H1 (cell line): ENCODE data around the gene APOBEC3G. TPM values are rescaled to one million over a fixed set of nuclear protein-coding genes. Genes with fewer than 3 reads are reported as not detected.

ENCODE experiments used
- BCL11A ChIP-seq, 2 experiments: IDR thresholded peaks; one replicate each; pipeline ENCODE4 v1.6.1; 2011; ENCODE audit warnings: low read depth in 2 of 2, low read length in 2 of 2, mild to moderate bottlenecking in 2 of 2
- HDAC6 ChIP-seq: IDR thresholded peaks from one replicate; pipeline ENCODE4 v1.7.1; 2012; ENCODE audit warnings: low read depth, mild to moderate bottlenecking, inconsistent platforms, low read length, moderate library complexity
- JUN ChIP-seq: IDR thresholded peaks from 2 replicates; pipeline ENCODE4 v1.6.1; 2011; ENCODE audit warnings: low read depth, mild to moderate bottlenecking, improper control_type of control experiment, low read length
- KDM4A ChIP-seq: IDR thresholded peaks from one replicate; pipeline ENCODE4 v1.7.1; 2012; ENCODE audit warnings: low read depth, mild to moderate bottlenecking, moderate library complexity, low read length, inconsistent platforms; ENCODE audit not compliant: severe bottlenecking
- MAX ChIP-seq: IDR thresholded peaks from 2 replicates; pipeline ENCODE4 v1.6.1; 2012; ENCODE audit warnings: inconsistent platforms
- RAD21 ChIP-seq, 2 experiments: IDR thresholded peaks in 1 of 2; conservative IDR thresholded peaks in 1 of 2; 2 replicates each; pipeline ENCODE4 v1.6.1; 2011; ENCODE audit warnings: low read depth in 2 of 2, low read length in 2 of 2, improper control_type of control experiment in 1 of 2, inconsistent platforms in 1 of 2, mild to moderate bottlenecking in 1 of 2, moderate library complexity in 1 of 2
- RFX5 ChIP-seq: IDR thresholded peaks from 2 replicates; pipeline ENCODE4 v1.6.1; 2011; ENCODE audit warnings: low read depth, low read length, improper control_type of control experiment, borderline replicate concordance
- RXRA ChIP-seq: IDR thresholded peaks from 2 replicates; pipeline ENCODE4 v1.6.1; 2011; ENCODE audit warnings: low read depth, mild to moderate bottlenecking, low read length, moderate library complexity; ENCODE audit not compliant: insufficient read depth
- TEAD4 ChIP-seq: IDR thresholded peaks from 2 replicates; pipeline ENCODE4 v1.6.1; 2012; ENCODE audit warnings: low read depth, low read length, inconsistent platforms, mixed read lengths
- polyA plus RNA-seq, 7 experiments: library from polyadenylated mRNA; depleted of rRNA in 3 of 7; stranded (reverse) in 5 of 7; unstranded in 2 of 7; fragments of >200 nt in 5 of 7; fragments of 200-250 nt in 2 of 7; gene quantifications; 1 replicate in 5 of 7; 2 replicates in 1 of 7; 4 replicates in 1 of 7; pipeline versions ENCODE4 v1.2.1 to v1.2.3, GENCODE V29; 2011 to 2013; ENCODE audit warnings: missing spikeins in 2 of 7, mixed read lengths in 2 of 7
- total RNA-seq: library from RNA; stranded (reverse); fragmentation: NEBNext Ultra II Directional; extraction: Animal tissue kit (Norgen Biotek cat#: 25700); gene quantifications from 2 replicates; pipeline ENCODE4 v1.2.1, GENCODE V29; 2021
- TF ChIP-seq, protein P1 (sequence below): fragments of 300-600 bp; sonication (generic); IDR thresholded peaks from 2 replicates; pipeline ENCODE4 v1.7.1; 2012; ENCODE audit warnings: low read length, moderate library complexity, mild to moderate bottlenecking, inconsistent platforms; ENCODE audit not compliant: insufficient replicate concordance
- TF ChIP-seq, protein P2 (sequence below): IDR thresholded peaks from 2 replicates; pipeline ENCODE4 v1.6.1; 2012; ENCODE audit warnings: inconsistent platforms

The APOBEC3G gene
- total and polyA plus RNA-seq, 2 of the 8 experiments (the other 6 are each of a cell fraction or from before 2014, with no cell fraction given) = 1.7 to 2.0 TPM

GRCh38 chr22:39041908-39042307 lies 35.2 kb upstream of the APOBEC3G start (continued):
- TF ChIP-seq, protein P1, sequence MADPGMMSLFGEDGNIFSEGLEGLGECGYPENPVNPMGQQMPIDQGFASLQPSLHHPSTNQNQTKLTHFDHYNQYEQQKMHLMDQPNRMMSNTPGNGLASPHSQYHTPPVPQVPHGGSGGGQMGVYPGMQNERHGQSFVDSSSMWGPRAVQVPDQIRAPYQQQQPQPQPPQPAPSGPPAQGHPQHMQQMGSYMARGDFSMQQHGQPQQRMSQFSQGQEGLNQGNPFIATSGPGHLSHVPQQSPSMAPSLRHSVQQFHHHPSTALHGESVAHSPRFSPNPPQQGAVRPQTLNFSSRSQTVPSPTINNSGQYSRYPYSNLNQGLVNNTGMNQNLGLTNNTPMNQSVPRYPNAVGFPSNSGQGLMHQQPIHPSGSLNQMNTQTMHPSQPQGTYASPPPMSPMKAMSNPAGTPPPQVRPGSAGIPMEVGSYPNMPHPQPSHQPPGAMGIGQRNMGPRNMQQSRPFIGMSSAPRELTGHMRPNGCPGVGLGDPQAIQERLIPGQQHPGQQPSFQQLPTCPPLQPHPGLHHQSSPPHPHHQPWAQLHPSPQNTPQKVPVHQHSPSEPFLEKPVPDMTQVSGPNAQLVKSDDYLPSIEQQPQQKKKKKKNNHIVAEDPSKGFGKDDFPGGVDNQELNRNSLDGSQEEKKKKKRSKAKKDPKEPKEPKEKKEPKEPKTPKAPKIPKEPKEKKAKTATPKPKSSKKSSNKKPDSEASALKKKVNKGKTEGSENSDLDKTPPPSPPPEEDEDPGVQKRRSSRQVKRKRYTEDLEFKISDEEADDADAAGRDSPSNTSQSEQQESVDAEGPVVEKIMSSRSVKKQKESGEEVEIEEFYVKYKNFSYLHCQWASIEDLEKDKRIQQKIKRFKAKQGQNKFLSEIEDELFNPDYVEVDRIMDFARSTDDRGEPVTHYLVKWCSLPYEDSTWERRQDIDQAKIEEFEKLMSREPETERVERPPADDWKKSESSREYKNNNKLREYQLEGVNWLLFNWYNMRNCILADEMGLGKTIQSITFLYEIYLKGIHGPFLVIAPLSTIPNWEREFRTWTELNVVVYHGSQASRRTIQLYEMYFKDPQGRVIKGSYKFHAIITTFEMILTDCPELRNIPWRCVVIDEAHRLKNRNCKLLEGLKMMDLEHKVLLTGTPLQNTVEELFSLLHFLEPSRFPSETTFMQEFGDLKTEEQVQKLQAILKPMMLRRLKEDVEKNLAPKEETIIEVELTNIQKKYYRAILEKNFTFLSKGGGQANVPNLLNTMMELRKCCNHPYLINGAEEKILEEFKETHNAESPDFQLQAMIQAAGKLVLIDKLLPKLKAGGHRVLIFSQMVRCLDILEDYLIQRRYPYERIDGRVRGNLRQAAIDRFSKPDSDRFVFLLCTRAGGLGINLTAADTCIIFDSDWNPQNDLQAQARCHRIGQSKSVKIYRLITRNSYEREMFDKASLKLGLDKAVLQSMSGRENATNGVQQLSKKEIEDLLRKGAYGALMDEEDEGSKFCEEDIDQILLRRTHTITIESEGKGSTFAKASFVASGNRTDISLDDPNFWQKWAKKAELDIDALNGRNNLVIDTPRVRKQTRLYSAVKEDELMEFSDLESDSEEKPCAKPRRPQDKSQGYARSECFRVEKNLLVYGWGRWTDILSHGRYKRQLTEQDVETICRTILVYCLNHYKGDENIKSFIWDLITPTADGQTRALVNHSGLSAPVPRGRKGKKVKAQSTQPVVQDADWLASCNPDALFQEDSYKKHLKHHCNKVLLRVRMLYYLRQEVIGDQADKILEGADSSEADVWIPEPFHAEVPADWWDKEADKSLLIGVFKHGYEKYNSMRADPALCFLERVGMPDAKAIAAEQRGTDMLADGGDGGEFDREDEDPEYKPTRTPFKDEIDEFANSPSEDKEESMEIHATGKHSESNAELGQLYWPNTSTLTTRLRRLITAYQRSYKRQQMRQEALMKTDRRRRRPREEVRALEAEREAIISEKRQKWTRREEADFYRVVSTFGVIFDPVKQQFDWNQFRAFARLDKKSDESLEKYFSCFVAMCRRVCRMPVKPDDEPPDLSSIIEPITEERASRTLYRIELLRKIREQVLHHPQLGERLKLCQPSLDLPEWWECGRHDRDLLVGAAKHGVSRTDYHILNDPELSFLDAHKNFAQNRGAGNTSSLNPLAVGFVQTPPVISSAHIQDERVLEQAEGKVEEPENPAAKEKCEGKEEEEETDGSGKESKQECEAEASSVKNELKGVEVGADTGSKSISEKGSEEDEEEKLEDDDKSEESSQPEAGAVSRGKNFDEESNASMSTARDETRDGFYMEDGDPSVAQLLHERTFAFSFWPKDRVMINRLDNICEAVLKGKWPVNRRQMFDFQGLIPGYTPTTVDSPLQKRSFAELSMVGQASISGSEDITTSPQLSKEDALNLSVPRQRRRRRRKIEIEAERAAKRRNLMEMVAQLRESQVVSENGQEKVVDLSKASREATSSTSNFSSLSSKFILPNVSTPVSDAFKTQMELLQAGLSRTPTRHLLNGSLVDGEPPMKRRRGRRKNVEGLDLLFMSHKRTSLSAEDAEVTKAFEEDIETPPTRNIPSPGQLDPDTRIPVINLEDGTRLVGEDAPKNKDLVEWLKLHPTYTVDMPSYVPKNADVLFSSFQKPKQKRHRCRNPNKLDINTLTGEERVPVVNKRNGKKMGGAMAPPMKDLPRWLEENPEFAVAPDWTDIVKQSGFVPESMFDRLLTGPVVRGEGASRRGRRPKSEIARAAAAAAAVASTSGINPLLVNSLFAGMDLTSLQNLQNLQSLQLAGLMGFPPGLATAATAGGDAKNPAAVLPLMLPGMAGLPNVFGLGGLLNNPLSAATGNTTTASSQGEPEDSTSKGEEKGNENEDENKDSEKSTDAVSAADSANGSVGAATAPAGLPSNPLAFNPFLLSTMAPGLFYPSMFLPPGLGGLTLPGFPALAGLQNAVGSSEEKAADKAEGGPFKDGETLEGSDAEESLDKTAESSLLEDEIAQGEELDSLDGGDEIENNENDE = no peak
- TF ChIP-seq RFX5 (no peak), KDM4A (no peak), JUN (no peak), TEAD4 (no peak), HDAC6 (no peak), MAX (no peak), RXRA (no peak), RAD21 (IDR thresholded peaks at IDR 0.05 in 1 of 2, conservative IDR thresholded peaks at IDR 0.05 in 1 of 2; ENCODE audit: low read depth in 2 of 2, low read length in 2 of 2) (no peak), BCL11A (IDR thresholded peaks at IDR 0.05; ENCODE audit: low read depth in 2 of 2, low read length in 2 of 2) (no peak)
- TF ChIP-seq, protein P2, sequence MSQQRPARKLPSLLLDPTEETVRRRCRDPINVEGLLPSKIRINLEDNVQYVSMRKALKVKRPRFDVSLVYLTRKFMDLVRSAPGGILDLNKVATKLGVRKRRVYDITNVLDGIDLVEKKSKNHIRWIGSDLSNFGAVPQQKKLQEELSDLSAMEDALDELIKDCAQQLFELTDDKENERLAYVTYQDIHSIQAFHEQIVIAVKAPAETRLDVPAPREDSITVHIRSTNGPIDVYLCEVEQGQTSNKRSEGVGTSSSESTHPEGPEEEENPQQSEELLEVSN = no peak
